ENCODE results near the gene USP27X. TPM values are rescaled to one million over a fixed set of nuclear protein-coding genes. Genes with fewer than 3 reads are reported as not detected.

USP27X gene
- total RNA-seq, 1 donor from 2014 or later: not detected

DNA sequence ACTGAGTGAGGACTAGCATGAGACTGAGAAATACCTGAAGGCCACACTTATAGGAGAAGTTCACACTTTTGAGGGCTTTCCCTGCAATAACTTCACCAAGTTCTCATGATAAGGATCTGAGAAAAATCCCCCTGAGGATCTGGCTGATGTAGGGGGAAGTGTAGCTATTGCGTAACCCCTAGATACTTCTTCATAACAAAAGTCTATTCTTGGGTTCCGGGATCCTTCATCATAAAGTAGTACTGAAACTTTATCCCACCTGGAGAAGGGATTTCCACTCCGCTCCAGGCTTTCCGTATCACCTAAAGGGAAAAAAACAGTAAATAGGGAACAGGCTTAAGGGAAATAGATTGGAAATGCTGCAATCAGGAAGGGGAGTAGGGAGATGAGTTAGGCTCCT is 13.3 kb downstream of the USP27X start:
- no peaks in the 10 kb centered on the region for H3K9me3 ChIP-seq
- H3K4me1 ChIP-seq: no peaks in the 10 kb centered on the region
- no peak overlapping the region for H3K27ac ChIP-seq
- H3K4me3 ChIP-seq: no peak overlapping the region
- no peaks in the 10 kb centered on the region for H3K27me3 ChIP-seq
- H3K36me3 ChIP-seq: no peaks in the 10 kb centered on the region
- no peak for DNase-seq (ENCODE audit: low spot score in 2 of 2)
- intact Hi-C loops (cut with DNase I): no loop called here
- TF ChIP-seq, protein P1, sequence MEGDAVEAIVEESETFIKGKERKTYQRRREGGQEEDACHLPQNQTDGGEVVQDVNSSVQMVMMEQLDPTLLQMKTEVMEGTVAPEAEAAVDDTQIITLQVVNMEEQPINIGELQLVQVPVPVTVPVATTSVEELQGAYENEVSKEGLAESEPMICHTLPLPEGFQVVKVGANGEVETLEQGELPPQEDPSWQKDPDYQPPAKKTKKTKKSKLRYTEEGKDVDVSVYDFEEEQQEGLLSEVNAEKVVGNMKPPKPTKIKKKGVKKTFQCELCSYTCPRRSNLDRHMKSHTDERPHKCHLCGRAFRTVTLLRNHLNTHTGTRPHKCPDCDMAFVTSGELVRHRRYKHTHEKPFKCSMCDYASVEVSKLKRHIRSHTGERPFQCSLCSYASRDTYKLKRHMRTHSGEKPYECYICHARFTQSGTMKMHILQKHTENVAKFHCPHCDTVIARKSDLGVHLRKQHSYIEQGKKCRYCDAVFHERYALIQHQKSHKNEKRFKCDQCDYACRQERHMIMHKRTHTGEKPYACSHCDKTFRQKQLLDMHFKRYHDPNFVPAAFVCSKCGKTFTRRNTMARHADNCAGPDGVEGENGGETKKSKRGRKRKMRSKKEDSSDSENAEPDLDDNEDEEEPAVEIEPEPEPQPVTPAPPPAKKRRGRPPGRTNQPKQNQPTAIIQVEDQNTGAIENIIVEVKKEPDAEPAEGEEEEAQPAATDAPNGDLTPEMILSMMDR (IDR thresholded peaks at IDR 0.05): no peak

DNA sequence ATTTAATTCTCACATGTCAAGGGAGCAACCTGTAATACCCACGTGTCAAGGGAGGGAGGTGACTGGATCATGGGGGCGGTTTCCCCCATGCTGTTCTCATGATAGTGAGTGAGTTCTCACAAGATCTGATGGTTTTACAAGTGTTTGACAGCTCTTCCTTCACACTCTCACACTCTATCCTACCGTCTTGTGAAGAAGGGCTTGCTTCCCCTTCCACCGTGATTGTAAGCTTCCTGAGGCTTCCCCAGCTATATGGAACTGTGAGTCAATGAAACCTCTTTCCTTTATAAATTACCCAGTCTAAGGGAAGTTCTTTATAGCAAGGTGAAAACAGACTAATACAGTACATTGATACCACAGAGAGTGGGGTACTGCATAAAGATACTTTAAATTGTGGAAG is 17.7 kb downstream of the USP27X start:
- H3K27ac ChIP-seq: no peak overlapping the region
- intact Hi-C loops (cut with DNase I): no loop called here
- no peak overlapping the region for H3K4me3 ChIP-seq
- H3K4me1 ChIP-seq: no peaks in the 10 kb centered on the region
- H3K9me3 ChIP-seq: peaks cover 0 to 3% of the 10 kb centered on the region in 2 donors
- H3K27me3 ChIP-seq: no peaks in the 10 kb centered on the region
- DNase-seq (ENCODE audit: low spot score in 2 of 2): no peak
- no peaks in the 10 kb centered on the region for H3K36me3 ChIP-seq
- TF ChIP-seq, protein P1 (IDR thresholded peaks at IDR 0.05): no peak

DNA sequence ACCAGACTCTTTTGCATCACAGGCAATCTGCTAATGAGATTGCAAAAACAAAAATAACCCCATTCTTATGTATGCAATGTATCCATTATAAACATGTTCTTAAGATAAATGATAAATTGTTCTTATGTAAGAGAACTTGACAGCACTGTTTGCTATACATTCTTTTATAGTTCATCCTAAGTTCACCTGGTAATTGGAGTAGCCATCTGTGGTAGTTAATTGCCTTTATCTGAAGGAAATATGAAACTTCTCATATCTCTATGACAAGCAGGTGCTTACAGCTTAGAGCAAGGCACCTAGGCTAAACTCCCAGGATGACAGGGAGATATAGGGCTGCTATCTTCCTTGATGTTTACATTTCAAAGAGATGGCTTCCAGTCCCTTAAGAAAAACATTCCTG is 21.8 kb downstream of the USP27X start:
- Histone ChIP-seq H3K4me3 (no peak overlapping the region), H3K27ac (no peak overlapping the region), H3K27me3 (no peaks in the 10 kb centered on the region), H3K9me3 (peaks cover 0 to 3% of the 10 kb centered on the region in 2 donors), H3K4me1 (no peaks in the 10 kb centered on the region), H3K36me3 (no peaks in the 10 kb centered on the region)
- DNase-seq (ENCODE audit: low spot score in 2 of 2): no peak
- TF ChIP-seq, protein P1 (IDR thresholded peaks at IDR 0.05): no peak
- intact Hi-C loops (cut with DNase I): no loop called here

DNA sequence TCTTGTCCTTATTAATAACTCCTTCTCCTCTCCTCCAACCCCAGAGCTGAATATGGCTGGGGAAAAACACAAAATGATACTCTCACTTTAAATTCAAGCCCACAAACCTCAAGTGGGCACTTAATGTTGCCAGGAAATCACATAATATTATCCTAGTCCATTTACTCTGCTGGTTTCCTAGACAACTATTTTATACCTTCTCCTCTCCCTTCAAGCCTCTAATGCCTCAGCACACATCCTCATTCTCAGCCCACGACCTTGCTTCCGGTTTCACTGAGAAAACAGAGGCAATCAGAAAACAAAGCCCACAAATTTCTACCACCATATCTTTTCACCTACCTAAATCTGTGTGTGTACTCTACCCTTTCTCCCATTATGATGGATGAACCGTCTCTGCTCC is 31.1 kb downstream of the USP27X start:
- no peaks in the 10 kb centered on the region for H3K27me3 ChIP-seq
- intact Hi-C loops (cut with DNase I): no loop called here
- no peaks in the 10 kb centered on the region for H3K4me1 ChIP-seq
- H3K36me3 ChIP-seq: no peaks in the 10 kb centered on the region
- DNase-seq (ENCODE audit: low spot score in 2 of 2): no peak
- H3K4me3 ChIP-seq: no peak overlapping the region
- no peak overlapping the region for H3K27ac ChIP-seq
- TF ChIP-seq, protein P1 (IDR thresholded peaks at IDR 0.05): no peak
- H3K9me3 ChIP-seq: no peaks in the 10 kb centered on the region

DNA sequence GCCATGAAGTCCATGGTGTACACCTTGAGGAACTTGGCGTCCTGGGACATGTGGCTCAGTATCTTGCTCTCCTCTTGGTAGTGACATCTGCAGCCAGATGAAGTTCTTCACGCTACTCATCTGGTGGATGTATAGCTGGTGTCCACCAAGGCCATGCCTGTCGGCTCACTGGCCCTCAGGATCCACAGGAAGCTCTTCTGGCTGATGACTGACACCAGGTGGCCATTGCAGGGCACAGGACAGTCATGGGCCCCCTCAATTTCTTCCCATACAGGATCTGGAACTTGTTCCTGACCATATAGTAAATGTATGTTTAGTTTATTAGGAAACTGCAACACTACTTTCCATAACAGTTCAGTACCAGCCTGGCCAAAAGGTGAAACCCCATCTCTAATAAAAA is 32.8 kb downstream of the USP27X start:
- Histone ChIP-seq H3K9me3 (no peaks in the 10 kb centered on the region), H3K27me3 (no peaks in the 10 kb centered on the region), H3K36me3 (no peaks in the 10 kb centered on the region), H3K4me3 (no peak overlapping the region), H3K4me1 (no peaks in the 10 kb centered on the region), H3K27ac (no peak overlapping the region)
- no peak for DNase-seq (ENCODE audit: low spot score in 2 of 2)
- TF ChIP-seq, protein P1 (IDR thresholded peaks at IDR 0.05): no peak
- intact Hi-C loops (cut with DNase I): no loop called here

DNA sequence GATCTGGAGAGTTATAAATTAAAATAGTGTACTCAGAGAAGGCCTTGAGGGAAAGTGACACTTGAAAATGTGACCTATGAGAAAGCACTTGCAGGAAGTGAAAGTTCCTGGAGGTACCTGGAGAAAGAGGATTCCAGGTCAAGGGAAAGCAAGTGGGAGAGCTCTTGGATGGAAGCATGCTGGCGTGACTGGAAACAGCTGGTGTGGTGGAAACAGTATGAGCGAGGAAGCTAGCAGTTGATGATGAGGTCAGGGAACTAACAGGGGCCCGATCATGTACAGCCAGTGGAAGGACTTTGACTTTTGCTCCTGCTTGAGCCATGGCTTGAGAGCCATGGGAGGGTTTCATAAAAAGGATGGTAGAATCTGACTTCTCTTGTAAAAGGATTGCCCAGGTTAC is 33.6 kb downstream of the USP27X start:
- TF ChIP-seq, protein P1 (IDR thresholded peaks at IDR 0.05): no peak
- intact Hi-C loops (cut with DNase I): no loop called here
- Histone ChIP-seq H3K9me3 (no peaks in the 10 kb centered on the region), H3K27ac (no peak overlapping the region), H3K4me1 (no peaks in the 10 kb centered on the region), H3K4me3 (no peak overlapping the region), H3K36me3 (no peaks in the 10 kb centered on the region), H3K27me3 (no peaks in the 10 kb centered on the region)
- no peak for DNase-seq (ENCODE audit: low spot score in 2 of 2)

Data from ascending aorta (tissue), 2 donors.